Mesothelial cell of epicardium (in vitro differentiated cells): ENCODE measurements around the gene BRD8. TPM values are rescaled to one million over a fixed set of nuclear protein-coding genes. Genes with fewer than 3 reads are reported as not detected.
"Not testable (repeated sequence)": the region's sequence is repeated elsewhere in the genome, so short reads cannot be mapped to it uniquely, and the experiment has no call there.

ENCODE experiments used
- DNase-seq, 2 experiments: peaks; one replicate each; pipeline ENCODE4 v3.0.0; 2021; ENCODE audit warnings: low spot score in 2 of 2; ENCODE audit not compliant: unreplicated experiment in 2 of 2
- H3K27ac Mint-ChIP-seq: 2 replicates; pipeline ENCODE4 v1.8.0; 2021; ENCODE audit warnings: mixed read lengths
- H3K27me3 Mint-ChIP-seq: 2 replicates; pipeline ENCODE4 v1.8.0; 2021; ENCODE audit warnings: low read depth, mixed read lengths
- H3K36me3 Mint-ChIP-seq: 2 replicates; pipeline ENCODE4 v1.8.0; 2021; ENCODE audit warnings: mixed read lengths
- H3K4me1 Mint-ChIP-seq: 2 replicates; pipeline ENCODE4 v1.8.0; 2021; ENCODE audit warnings: mixed read lengths
- H3K4me3 Mint-ChIP-seq: 2 replicates; pipeline ENCODE4 v1.8.0; 2021; ENCODE audit warnings: mild to moderate bottlenecking, moderate library complexity, mixed read lengths
- H3K9me3 Mint-ChIP-seq: 2 replicates; pipeline ENCODE4 v1.8.0; 2021; ENCODE audit warnings: mixed read lengths
- CTCF ChIP-seq: fragments of 200-600 bp; sonication (generic); IDR thresholded peaks from one replicate; pipeline ENCODE4 v1.5.0; 2021; ENCODE audit warnings: antibody characterized with exemption; ENCODE audit not compliant: unreplicated experiment
- total RNA-seq: library from RNA; stranded (reverse); gene quantifications from 3 replicates; pipeline ENCODE4 v1.2.1, GENCODE V29; 2021

The BRD8 gene
- total RNA-seq, 1 donor from 2014 or later, result 89.3 TPM

- H3K4me3 Mint-ChIP-seq, result peak within 1 kb of the TSS; percentile 99
- peak within 1 kb of the TSS; percentile 98 for H3K27ac Mint-ChIP-seq
- H3K27me3 Mint-ChIP-seq, result no peaks in the 10 kb centered on the region
- H3K9me3 Mint-ChIP-seq, result no peaks in the 10 kb centered on the region
- peaks cover 19% of the 10 kb centered on the region for H3K4me1 Mint-ChIP-seq
- no peak for TF ChIP-seq CTCF
- peak; percentile 81 to 88 for DNase-seq
- peaks cover 5% of the 10 kb centered on the region for H3K36me3 Mint-ChIP-seq
Measured at GRCh38 chr5:138213161-138214029, 35.0 kb upstream of the BRD8 start, which contains the start of gene CDC23. Gene CDC23, minus strand, starts transcription at chr5:138213323. Its CDS starts 11 bp downstream, at chr5:138213312.

GRCh38 chr5:138212828-138213160 is 34.4 kb upstream of the BRD8 start:
- no peak for DNase-seq
- peaks cover 8% of the 10 kb centered on the region for H3K36me3 Mint-ChIP-seq
- H3K4me3 Mint-ChIP-seq, result peak overlapping the region; percentile 99
- no peak for TF ChIP-seq CTCF
- peak overlapping the region; percentile 98 for H3K27ac Mint-ChIP-seq
- no peaks in the 10 kb centered on the region for H3K27me3 Mint-ChIP-seq
- no peaks in the 10 kb centered on the region for H3K9me3 Mint-ChIP-seq
- peaks cover 19% of the 10 kb centered on the region for H3K4me1 Mint-ChIP-seq

GRCh38 chr5:138210985-138211384 is 32.6 kb upstream of the BRD8 start:
- TF ChIP-seq CTCF, result no peak
- DNase-seq, result no peak
- Mint-ChIP-seq H3K4me1 (peaks cover 19% of the 10 kb centered on the region), H3K27me3 (no peaks in the 10 kb centered on the region), H3K36me3 (peaks cover 8% of the 10 kb centered on the region), H3K9me3 (no peaks in the 10 kb centered on the region), H3K27ac (no peak overlapping the region), H3K4me3 (peak overlapping the region; percentile 41)

- not testable (repeated sequence) for H3K27me3 Mint-ChIP-seq, H3K4me1 Mint-ChIP-seq, H3K9me3 Mint-ChIP-seq, H3K27ac Mint-ChIP-seq, H3K4me3 Mint-ChIP-seq, DNase-seq
- peaks cover 32% of the 10 kb centered on the region for H3K36me3 Mint-ChIP-seq
Measured at GRCh38 chr5:138193859-138194258, 15.4 kb upstream of the BRD8 start.

GRCh38 chr5:138192826-138193225 is 14.4 kb upstream of the BRD8 start:
- Mint-ChIP-seq H3K4me1 (no peaks in the 10 kb centered on the region), H3K9me3 (no peaks in the 10 kb centered on the region), H3K36me3 (peaks cover 31% of the 10 kb centered on the region)

More at GRCh38 chr5:138192826-138193225, 14.4 kb upstream of the BRD8 start:
- Mint-ChIP-seq H3K4me3 (no peak overlapping the region), H3K27ac (no peak overlapping the region), H3K27me3 (no peaks in the 10 kb centered on the region)
- no peak for DNase-seq
- TF ChIP-seq CTCF, result no peak
